Measurements from ENCODE around the gene CAMK1G.

CAMK1G gene

DNA sequence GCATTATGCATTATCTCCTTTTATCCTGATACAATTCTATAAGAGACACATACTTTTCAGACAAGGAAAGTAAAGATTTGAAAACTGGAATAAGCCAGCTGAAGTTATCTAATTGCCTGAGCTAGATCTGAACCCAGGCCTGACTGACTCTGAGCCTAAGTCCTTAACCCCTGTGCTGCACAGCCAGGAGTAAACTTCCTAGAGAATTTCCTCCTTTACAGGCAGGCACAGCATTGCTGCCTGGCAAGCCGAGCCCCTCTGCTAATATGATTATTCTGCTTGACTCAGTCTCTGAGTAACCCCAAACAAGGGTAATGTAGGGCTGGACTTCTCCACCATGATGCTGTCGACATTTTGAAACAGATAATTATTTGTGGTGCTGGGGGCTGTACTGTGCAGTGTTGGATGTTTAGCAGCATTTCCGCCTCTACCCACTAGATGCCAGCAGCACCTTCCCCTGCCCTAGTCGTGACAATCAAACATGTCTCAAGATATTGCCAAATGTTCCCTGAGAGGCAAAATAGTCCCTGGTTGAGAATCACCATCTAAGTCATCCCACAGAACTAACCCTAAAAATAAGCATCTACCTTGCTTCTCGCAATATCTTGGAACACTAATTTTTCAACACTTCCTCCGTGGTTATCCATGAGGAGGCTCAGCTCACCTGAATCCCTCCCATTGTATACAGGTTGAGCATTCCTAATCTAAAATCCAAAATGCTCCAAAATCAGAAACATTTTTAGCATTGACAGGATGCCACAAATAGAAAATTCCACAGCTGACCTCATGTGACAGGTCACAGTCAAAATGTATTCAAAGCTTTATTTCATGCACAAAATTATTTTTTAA is 18.5 kb downstream of the CAMK1G start:
- peak; percentile 51 for DNase-seq

DNA sequence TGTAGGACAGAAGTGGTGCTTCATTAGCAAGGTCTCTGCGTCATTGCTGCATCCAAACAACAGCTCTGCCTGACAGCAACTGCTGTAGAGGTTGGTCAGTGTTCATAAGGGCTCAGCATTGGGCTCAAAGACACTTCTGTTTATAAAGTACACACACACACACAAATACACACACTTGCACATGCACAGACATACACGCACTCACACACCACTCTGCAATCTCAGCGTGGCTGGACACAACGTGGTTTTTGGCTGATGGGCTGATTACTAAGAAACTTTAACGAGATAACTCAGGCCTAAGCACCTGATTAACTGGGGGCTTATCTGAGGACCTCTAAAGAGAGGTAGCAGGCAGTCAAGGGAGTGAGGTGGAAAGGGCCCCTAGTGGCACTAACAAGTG is 20.4 kb downstream of the CAMK1G start:
- no peak for DNase-seq

DNA sequence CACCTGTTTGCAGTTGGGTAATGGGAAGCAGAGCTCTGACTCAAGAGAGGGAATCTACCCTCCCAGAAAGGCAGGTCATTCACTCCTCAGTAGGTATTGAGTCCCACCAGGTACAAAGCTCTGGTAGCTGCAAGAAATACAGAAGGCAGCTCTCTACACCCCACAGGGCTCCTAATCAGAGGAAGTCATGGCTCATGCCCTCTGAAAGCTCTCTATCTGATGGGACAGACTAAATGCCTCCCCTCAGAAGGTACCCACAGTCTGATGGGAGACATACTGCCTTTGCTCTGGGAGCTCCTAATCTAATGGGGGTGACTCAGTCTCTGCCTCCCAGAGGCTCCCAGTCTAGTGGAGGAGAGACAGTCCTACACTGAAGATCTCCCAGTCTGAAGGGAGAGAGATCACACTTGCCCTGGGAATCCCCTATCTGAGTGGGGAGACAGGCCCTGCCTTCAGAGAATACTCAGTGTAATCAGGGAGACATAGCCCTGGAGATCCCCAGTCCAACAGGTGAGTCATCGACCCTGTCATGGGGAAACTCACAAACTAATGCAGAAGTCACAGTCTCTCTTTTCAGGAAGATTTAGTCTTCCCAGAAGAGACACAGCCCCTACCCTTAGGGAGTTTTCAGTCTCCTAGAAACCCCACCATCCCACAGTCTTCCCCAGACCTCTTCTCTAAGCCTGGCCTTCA is 23.7 kb downstream of the CAMK1G start:
- DNase-seq = no peak

DNA sequence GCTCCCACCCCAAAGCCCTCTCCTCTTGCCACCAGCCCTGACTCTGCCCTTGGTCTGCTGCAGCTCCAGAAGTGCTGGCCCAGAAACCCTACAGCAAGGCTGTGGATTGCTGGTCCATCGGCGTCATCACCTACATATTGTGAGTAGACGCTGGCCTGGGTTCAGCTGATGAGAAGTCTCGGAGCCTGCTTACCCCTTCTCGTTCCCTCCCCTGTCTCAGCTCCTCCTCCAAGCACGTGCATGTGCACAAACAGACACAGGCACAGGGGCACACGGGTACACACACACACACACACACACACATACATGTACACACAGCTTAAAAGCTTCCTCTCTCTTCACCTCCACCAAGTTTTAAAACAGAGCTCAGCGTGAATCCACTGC is 24.3 kb downstream of the CAMK1G start:
- DNase-seq = no peak

GRCh38 chr1:209609041-209609790 is 25.7 kb downstream of the CAMK1G start:
- DNase-seq = no peak

- no peak for DNase-seq
Observed at GRCh38 chr1:209609791-209610630, 26.5 kb downstream of the CAMK1G start.

GRCh38 chr1:209610631-209610905 is 27.1 kb downstream of the CAMK1G start:
- DNase-seq = no peak

DNA sequence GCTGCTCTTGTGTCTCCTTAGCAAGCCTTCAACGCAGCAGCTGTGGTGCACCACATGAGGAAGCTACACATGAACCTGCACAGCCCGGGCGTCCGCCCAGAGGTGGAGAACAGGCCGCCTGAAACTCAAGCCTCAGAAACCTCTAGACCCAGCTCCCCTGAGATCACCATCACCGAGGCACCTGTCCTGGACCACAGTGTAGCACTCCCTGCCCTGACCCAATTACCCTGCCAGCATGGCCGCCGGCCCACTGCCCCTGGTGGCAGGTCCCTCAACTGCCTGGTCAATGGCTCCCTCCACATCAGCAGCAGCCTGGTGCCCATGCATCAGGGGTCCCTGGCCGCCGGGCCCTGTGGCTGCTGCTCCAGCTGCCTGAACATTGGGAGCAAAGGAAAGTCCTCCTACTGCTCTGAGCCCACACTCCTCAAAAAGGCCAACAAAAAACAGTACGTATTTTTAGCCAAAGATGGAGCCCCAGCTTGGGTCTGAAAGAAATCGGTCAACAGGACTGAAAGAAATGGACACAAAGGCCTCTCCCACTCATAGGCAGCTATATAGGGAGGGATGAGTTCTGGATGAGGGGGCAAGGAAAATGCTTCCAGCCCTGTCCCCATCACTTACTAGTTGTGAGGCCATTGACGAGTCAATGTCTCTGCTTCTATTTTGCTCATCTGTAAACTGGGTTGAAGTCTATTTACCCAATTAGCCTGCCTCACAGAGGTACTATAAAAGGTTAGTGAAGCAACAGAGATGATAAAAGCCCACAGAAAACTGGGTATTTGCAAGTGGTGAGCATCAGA is 28.5 kb downstream of the CAMK1G start:
- DNase-seq = no peak

DNA sequence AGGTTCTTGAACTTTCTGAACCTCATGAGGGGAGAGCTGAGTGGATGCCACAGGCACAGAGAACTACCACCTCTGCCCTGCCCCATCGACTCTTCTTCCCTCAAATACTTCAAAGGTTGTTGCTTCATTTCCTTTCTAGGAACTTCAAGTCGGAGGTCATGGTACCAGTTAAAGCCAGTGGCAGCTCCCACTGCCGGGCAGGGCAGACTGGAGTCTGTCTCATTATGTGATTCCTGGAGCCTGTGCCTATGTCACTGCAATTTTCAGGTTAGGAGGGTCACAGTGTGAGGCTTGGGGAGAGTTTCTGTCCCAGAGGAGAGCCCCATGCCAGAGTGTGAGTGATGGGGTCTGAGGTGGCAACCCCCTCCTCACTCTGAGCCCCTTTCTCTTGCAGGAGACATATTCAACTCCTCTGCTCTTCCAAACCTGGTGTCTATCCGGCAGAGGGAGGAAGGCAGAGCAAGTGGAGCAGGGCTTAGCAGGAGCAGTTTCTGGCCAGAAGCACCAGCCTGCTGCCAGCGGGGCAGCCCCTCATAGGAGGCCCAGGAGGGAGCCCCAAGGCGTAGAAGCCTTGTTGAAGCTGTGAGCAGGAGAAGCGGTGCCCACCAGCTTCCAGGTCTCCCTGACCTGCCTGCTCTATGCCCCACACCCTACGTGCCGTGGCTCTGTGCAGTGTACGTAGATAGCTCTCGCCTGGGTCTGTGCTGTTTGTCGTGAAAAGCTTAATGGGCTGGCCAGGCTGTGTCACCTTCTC is 29.3 kb downstream of the CAMK1G start:
- DNase-seq = no peak

DNA sequence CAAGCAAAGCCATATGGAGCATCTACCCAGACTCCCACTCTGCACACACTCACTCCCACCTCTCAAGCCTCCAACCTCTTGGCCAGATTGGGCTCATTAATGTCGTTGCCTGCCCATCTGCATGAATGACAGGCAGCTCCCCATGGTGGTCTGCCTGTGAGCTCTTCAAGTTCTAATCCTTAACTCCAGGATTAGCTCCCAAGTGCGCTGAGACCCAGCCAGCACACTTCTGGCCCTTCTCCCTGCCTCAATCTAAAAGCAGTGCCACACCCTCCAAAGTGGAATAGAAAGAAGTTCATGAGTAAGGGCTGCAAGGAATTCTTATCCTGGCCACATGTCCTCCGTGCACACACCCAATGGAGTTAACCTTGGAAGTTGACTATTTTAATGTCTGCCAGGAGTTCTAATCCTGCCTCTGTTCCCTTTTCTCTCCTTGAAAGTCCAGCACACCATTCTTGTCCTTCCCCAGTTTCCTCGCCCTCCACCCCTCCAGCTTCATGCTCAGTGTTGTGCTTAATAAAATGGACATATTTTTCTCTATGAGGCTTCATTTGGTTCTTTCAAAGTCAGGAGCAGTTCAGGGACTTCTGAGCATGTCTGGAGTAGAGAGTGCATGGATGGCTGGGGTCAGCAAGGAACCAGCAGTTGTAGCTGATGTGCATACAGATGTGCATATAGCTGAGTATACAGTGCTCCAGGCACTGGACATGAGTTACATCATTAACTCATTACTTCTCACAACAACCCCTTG is 30.1 kb downstream of the CAMK1G start:
- no peak for DNase-seq

- no peak for DNase-seq
Observed at GRCh38 chr1:209614151-209614420, 30.6 kb downstream of the CAMK1G start.

DNA sequence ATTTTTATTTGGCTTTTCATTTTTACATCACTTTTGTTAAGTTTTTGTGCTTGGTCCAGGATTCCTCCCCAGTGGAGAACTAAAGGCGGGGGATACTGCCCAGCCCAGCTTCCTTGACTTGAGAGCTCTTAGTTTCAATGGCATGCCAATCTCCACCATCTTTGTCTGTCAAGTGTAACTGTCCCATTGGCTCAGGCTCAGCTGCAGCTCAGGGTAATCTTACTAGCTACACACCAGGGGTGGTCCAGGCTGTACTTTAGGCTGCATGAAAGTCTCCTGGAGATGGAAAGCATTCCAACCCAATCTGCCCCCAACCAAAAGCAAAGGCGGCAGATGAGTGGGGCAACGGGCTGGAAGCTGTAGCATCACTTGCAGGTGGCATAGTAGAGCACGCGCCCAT is 31.4 kb downstream of the CAMK1G start:
- DNase-seq = no peak

- no peak for DNase-seq
Observed at GRCh38 chr1:209616366-209617046, 33.0 kb downstream of the CAMK1G start.

- no peak for DNase-seq
Observed at GRCh38 chr1:209617047-209617673, 33.6 kb downstream of the CAMK1G start.

DNA sequence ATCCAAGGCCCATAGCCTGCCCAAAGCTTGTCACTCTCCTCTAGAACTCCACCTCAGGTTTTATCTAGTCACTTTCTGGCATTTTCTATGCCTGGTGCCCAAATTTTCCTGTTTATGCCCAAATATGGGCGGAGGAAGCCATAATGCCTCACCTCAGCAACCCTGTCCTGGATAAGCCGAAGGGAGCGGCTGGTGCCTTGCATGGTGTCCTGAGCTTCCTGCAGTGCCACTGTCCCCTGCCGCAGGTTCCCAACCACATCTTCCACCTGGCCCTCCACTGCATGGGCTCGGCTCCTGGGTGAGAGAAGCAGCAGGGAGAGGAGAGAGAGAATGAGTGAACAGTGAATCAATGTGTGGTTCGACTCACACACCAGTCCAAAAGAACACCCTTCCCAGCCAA is 34.2 kb downstream of the CAMK1G start:
- DNase-seq = no peak

DNA sequence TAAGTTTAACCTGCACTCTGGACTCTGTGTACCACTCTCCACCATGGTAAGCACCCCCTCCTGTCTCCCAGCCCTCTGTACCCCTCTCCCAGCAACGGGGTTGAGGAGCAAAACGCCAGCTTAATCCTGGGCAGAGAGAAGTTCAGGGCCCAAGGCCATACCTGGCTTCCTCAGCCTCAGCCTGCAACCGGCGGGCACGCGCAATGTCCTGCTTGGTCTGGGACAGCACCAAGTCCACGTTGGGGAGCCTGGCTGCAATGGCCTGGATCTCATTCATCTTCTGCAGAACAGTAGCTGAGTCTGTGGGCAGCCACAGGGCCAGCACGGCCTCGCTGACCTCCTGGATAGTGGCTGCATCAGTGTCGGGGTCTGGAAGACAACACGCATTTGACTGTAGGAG is 34.8 kb downstream of the CAMK1G start:
- no peak for DNase-seq

DNA sequence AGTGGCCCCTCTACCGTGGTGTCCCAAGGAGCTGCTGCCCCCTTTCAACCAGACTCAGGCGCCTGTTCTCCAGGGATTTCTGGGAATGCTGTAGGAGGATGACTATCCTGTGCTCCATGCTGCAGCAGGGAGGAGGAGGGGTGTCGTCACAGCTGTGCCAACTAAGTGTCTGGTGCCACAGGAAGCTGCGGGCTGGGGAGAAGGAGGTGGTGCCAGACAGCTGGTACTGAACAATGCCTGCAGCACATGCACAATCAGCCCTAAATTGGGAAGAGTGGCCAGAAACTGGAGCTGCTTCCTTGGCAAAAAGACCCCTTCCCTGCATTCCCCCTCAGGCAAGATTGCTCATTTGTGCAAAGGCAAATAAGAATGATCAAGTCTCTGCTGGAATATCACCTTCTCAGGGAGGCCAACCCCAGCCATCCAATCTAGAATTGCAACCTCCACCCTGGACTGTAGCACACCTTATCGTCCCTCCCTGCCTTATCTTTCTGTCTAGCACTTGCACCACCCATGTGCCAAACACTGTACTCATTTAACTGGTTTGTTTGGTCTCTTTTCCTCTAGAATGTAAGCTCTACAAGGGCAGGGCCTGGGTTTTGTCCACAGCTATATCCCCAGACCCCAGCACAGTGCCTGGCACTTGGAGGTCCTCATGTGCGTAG is 35.4 kb downstream of the CAMK1G start:
- peak; percentile 37 for DNase-seq

GRCh38 chr1:209619696-209620486 is 36.4 kb downstream of the CAMK1G start:
- DNase-seq = no peak

Measured in CD4-positive, alpha-beta T cell treated with Interleukin-17A for 4 hours (primary cell).